Activated naive CD8-positive, alpha-beta T cell treated with anti-CD3 and anti-CD28 coated beads for 36 hours (primary cell): Measurements from ENCODE around the gene PRSS2. TPM values are rescaled to one million over a fixed set of nuclear protein-coding genes. Genes with fewer than 3 reads are reported as not detected.
"Not testable (repeated sequence)": the region's sequence is repeated elsewhere in the genome, so short reads cannot be mapped to it uniquely, and the experiment has no call there.

Experiments used
- DNase-seq: peaks from one replicate; pipeline ENCODE4 v3.0.0; 2021
- H3K27ac Mint-ChIP-seq: one replicate; pipeline ENCODE4 v1.8.0; 2022; ENCODE audit warnings: mild to moderate bottlenecking, moderate library complexity, mixed read lengths
- H3K27me3 Mint-ChIP-seq: one replicate; pipeline ENCODE4 v1.8.0; 2022; ENCODE audit warnings: mild to moderate bottlenecking, mixed read lengths
- H3K36me3 Mint-ChIP-seq: one replicate; pipeline ENCODE4 v1.8.0; 2021; ENCODE audit warnings: mild to moderate bottlenecking, mixed read lengths
- H3K4me1 Mint-ChIP-seq: one replicate; pipeline ENCODE4 v1.8.0; 2021; ENCODE audit warnings: mixed read lengths
- H3K4me3 Mint-ChIP-seq: one replicate; pipeline ENCODE4 v1.8.0; 2022; ENCODE audit warnings: mild to moderate bottlenecking, moderate library complexity, mixed read lengths
- H3K9me3 Mint-ChIP-seq: one replicate; pipeline ENCODE4 v1.8.0; 2022; ENCODE audit warnings: mixed read lengths
- total RNA-seq, 2 experiments: library from RNA; stranded (reverse); gene quantifications; one replicate each; pipeline ENCODE4 v1.2.3, GENCODE V29; 2021

Gene PRSS2
- total RNA-seq, 2 experiments from 2014 or later, result not detected

DNA sequence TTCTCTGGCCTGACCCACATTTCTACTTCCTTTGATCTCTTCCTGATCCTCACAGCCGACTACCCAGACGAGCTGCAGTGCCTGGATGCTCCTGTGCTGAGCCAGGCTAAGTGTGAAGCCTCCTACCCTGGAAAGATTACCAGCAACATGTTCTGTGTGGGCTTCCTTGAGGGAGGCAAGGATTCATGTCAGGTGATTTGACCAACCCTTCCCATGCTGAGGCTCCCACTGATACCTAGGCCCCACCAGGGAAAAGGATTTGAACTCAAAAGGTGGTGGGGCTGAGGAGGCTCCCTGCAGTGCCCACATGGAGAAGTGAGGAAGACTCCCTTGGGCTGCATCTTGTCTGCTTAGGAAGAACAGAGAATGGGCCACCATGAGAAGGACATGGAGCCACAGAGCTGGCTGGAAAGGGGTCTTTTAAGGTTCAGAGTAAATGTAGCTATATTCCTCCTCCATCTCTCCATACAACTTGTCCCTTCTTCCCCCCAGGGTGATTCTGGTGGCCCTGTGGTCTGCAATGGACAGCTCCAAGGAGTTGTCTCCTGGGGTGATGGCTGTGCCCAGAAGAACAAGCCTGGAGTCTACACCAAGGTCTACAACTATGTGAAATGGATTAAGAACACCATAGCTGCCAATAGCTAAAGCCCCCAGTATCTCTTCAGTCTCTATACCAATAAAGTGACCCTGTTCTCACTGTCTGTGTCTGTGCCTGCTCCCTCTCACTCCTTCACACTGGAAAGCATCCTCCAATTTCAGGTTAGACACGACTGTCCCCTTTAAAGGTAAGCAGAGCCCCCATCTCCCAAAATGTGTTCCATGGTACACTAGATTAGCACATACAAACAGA is 18.2 kb upstream of the PRSS2 start:
- no peaks in the 10 kb centered on the region for H3K9me3 Mint-ChIP-seq
- no peak overlapping the region for H3K27ac Mint-ChIP-seq
- H3K4me3 Mint-ChIP-seq, result no peak overlapping the region
- H3K27me3 Mint-ChIP-seq, result no peaks in the 10 kb centered on the region
- H3K4me1 Mint-ChIP-seq, result no peaks in the 10 kb centered on the region
- no peaks in the 10 kb centered on the region for H3K36me3 Mint-ChIP-seq
- DNase-seq, result no peak

DNA sequence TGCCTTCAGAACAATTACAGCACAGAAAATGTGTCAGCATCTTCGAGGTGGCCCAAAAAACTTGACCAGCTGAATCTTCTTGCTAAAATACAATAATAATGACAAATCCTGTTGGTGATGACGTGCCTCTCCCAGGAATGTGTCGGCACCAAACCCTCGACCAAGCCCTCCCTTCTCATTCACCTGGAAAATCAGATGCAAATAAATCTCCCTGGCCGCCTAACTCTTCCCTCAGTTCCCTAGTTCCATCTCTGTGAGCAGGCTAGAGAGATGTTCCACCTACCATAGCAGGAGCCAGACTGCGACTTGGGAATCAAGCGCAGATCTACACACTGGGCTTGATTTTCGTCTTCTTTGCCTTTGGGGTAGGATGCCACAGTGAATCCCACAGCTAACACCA is 17.4 kb upstream of the PRSS2 start:
- no peaks in the 10 kb centered on the region for H3K9me3 Mint-ChIP-seq
- no peak overlapping the region for H3K27ac Mint-ChIP-seq
- H3K27me3 Mint-ChIP-seq, result no peaks in the 10 kb centered on the region
- H3K4me3 Mint-ChIP-seq, result no peak overlapping the region
- DNase-seq, result no peak
- H3K4me1 Mint-ChIP-seq, result no peaks in the 10 kb centered on the region
- no peaks in the 10 kb centered on the region for H3K36me3 Mint-ChIP-seq

DNA sequence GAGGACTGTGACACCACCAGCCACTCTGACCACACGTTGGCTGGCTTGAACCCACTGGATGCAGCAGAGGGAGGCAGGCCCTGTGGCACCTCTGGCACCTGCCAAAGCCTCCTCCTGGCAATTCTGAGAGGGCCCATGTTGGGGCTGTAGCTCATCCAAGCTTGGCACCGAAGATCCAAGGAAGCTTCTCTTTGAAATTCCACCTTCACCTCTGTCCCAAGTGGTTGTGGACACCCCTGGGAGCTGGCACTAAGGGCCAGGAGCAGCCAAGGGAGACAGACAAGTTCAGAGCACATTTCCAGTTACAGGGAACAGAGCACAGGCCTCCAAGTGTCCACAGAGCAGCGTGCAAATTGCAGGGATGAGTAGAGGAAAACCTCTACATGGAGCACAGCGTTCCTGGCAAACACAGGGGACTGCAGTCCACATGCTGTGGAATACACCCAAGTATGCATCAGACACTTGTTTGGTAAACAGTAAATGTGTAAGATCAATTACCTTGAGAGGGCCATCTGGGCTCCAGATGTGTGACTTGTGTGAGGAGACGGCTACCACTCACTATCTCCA is 16.8 kb upstream of the PRSS2 start:
- not testable (repeated sequence) for H3K4me3 Mint-ChIP-seq, H3K9me3 Mint-ChIP-seq

DNA sequence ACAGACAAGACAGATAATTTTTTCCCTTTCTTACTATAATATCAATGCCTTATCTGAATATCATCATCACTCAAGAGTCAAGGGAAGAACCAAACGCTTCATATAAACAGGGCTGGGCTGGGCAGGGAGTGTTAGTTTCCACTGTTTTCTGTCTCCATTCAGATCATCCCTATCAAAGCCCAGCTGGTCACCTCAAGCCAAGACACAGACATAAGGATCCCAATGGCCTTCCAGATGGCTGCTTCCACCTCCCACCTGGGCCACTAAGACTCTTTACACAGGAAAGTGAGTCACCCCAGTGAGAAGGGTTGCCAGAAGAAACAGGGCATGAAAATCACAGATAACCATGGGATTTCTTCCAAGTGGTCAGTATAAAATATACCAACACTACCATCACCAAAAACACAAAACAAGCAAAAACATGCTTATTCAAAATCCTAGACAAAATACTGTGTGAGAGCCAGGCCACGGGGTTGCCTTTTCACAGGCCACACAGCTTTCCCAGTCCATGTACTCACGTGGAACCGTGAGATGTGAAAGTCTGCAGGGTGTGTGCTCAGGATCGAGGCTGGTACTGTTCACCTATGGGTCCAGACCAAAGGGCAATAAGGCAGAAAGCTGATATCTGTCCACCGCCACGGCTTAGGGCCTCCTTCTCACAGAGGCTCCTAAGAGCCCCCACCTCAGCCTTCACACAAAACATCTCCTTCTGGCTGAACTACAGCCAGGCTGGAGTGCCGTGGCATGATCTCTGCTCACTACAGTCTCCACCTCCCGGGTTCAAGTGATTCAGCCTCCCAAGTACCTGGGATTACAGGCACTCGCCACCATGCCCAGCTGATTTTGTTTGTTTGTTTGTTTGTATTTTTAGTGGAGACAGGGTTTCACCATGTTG is 15.8 kb upstream of the PRSS2 start:
- DNase-seq, result no peak
- H3K36me3 Mint-ChIP-seq, result no peaks in the 10 kb centered on the region
- no peak overlapping the region for H3K27ac Mint-ChIP-seq
- no peaks in the 10 kb centered on the region for H3K9me3 Mint-ChIP-seq
- H3K4me3 Mint-ChIP-seq, result no peak overlapping the region
- H3K4me1 Mint-ChIP-seq, result no peaks in the 10 kb centered on the region
- no peaks in the 10 kb centered on the region for H3K27me3 Mint-ChIP-seq

More for the DNA sequence above, 16.8 kb upstream of the PRSS2 start:
- H3K27me3 Mint-ChIP-seq, DNase-seq, H3K4me1 Mint-ChIP-seq, H3K27ac Mint-ChIP-seq, H3K36me3 Mint-ChIP-seq: not testable (repeated sequence)

DNA sequence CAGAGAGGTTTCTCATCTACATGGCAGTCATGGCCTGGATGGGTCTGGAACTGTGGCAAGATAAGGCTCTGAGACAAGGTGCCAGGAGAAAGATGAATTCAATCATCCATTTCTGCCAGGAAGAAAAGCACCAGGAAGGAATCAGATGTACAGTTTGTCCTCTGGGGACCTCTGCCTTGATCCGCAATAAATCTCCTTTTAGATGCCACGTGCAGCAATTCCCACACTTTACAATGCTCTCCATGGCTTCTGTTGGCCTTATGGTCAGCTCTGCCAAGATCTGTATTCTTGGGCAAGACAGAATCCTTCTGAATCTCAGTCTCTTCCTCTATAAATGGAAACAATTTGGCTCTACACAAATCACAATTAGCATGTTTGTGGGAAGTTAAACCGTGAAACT is 12.5 kb upstream of the PRSS2 start:
- not testable (repeated sequence) for H3K4me1 Mint-ChIP-seq, DNase-seq, H3K27ac Mint-ChIP-seq, H3K27me3 Mint-ChIP-seq, H3K9me3 Mint-ChIP-seq, H3K4me3 Mint-ChIP-seq, H3K36me3 Mint-ChIP-seq

DNA sequence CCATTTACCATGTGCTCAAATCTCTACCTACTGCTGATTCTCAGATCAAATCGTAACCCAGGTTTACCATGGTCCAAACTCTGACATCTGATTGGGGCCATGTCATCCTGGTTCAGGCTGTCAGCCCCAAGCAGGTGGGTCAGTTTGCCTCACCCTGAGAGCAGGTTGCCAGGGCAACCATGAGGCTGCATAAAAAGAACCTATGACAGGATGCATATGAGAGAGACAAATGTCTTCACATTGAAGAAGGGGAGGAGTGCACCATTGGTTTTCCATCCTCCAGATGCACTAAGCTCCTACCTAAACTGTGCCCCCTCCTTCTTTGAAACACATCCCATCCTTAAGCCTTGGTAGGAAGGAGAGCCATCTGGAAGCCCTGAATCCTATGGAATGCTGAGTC is 11.3 kb upstream of the PRSS2 start:
- Mint-ChIP-seq H3K27me3 (no peaks in the 10 kb centered on the region), H3K27ac (no peak overlapping the region), H3K9me3 (no peaks in the 10 kb centered on the region), H3K4me3 (no peak overlapping the region), H3K36me3 (no peaks in the 10 kb centered on the region), H3K4me1 (no peaks in the 10 kb centered on the region)
- DNase-seq, result no peak

DNA sequence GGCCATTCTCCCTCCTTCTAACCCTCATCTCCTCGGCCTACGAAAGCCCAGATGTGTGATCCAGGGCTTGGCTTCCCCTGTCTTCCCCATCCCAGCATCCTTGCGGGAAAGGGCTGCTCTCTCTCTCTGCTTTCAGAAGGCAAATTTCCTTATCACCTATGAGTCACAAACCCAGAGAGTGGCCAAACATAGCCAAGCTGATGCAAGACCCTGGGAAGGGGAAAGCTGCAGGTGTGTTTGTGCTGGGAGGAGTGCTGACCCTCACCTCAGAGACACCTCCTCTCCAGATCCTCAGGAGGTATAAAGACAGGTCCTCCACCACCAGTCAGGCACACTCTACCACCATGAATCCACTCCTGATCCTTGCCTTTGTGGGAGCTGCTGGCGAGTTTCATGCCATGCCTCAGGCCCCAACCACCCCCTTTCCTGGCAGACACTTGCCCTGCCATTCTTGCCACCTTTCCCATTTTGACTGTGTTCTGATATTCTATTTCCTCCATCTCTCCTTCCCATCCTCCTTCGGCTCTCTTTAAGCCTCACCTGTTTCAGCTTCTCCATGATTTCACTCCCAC is 10.6 kb upstream of the PRSS2 start:
- no peaks in the 10 kb centered on the region for H3K9me3 Mint-ChIP-seq
- H3K4me1 Mint-ChIP-seq, result no peaks in the 10 kb centered on the region
- H3K36me3 Mint-ChIP-seq, result no peaks in the 10 kb centered on the region
- no peak overlapping the region for H3K4me3 Mint-ChIP-seq
- H3K27ac Mint-ChIP-seq, result no peak overlapping the region
- no peaks in the 10 kb centered on the region for H3K27me3 Mint-ChIP-seq
- DNase-seq, result no peak

DNA sequence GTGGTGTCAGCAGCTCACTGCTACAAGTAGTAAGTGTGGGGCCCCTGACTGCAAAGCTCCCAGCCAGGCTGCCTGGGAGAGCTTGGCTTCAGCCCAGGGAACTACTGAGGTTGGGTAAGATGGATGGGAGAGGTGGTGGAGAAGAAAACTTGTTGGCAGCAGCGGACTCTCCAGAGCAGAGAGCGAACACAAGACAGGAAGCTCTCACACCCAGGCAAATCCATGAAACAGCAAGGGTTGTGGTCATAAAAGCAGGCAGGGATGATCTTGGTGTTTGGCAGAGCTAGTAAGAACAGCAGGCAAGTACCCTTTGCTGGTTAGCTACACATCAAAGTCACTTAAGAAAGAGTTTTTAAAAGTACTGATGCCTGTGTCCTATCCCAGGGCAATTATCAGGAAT is 9.2 kb upstream of the PRSS2 start:
- not testable (repeated sequence) for H3K4me3 Mint-ChIP-seq, H3K27me3 Mint-ChIP-seq, H3K9me3 Mint-ChIP-seq, DNase-seq, H3K27ac Mint-ChIP-seq, H3K36me3 Mint-ChIP-seq, H3K4me1 Mint-ChIP-seq

DNA sequence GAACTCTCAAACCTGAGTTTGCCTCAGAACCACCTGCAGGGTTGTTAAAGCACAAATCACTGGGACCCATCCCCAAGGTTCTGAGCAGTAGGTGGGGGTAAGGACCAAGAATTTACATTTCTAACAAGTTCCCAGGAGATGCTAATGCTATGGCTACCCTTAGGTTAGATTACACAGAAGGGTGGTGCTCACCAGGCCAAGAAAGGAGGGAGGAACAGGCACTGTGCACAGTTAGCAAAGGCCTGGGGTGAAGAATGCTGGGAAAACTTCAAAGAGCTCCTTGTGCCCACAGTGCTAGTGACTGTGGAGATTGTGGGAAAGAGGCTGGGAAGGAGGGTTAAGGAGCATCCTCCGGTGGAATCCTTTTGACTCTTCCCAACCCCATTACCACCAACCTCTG is 8.7 kb upstream of the PRSS2 start:
- no peak overlapping the region for H3K4me3 Mint-ChIP-seq
- H3K4me1 Mint-ChIP-seq, result no peaks in the 10 kb centered on the region
- no peaks in the 10 kb centered on the region for H3K27me3 Mint-ChIP-seq
- no peak for DNase-seq
- H3K9me3 Mint-ChIP-seq, result no peaks in the 10 kb centered on the region
- H3K36me3 Mint-ChIP-seq, result no peaks in the 10 kb centered on the region
- no peak overlapping the region for H3K27ac Mint-ChIP-seq

DNA sequence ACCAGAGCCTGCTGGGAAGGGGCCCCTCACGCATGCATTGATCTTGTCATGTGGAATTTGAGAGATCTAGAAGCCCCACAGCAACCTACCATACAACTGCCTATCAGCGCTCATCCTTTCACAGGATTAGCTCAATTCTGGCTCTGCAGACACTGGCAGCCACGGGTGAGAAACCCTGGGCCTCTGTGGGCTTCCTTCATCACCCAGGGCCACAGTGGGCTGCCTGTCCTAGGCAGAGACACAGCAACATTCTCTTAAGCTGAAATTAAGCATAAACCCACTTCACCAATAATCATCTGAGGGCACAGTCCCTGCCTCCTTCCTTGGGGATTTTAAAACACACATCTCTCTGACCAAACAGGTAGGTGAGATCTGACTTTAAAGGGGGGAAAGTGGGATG is 3.3 kb upstream of the PRSS2 start:
- peaks cover 4% of the 10 kb centered on the region for H3K4me1 Mint-ChIP-seq
- H3K4me3 Mint-ChIP-seq, result no peak overlapping the region
- H3K9me3 Mint-ChIP-seq, result no peaks in the 10 kb centered on the region
- DNase-seq, result no peak
- H3K27ac Mint-ChIP-seq, result no peak overlapping the region
- H3K36me3 Mint-ChIP-seq, result peaks cover 2% of the 10 kb centered on the region
- H3K27me3 Mint-ChIP-seq, result no peaks in the 10 kb centered on the region

DNA sequence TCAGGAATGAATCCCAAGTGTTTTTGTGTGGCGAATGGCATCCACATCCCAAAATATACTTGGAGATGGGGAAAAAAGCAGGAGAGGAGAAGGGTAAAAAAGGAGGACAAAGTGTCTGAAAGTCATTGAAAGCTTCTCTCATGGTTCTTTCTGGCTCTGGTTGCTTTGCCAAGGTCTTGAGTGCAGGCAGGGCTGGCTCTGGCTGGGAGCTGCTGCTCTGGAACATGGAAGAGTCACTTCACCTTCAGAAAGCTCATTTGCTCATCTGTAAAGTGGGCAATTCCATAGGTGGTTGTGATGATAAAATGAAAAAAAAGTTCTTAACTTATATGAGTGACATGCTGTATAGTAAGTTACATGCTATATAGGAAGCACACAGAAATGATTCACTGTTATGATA is 2.9 kb upstream of the PRSS2 start:
- Mint-ChIP-seq H3K27ac (no peak overlapping the region), H3K36me3 (peaks cover 2% of the 10 kb centered on the region), H3K27me3 (no peaks in the 10 kb centered on the region), H3K9me3 (no peaks in the 10 kb centered on the region), H3K4me1 (peaks cover 4% of the 10 kb centered on the region), H3K4me3 (no peak overlapping the region)
- DNase-seq, result no peak

DNA sequence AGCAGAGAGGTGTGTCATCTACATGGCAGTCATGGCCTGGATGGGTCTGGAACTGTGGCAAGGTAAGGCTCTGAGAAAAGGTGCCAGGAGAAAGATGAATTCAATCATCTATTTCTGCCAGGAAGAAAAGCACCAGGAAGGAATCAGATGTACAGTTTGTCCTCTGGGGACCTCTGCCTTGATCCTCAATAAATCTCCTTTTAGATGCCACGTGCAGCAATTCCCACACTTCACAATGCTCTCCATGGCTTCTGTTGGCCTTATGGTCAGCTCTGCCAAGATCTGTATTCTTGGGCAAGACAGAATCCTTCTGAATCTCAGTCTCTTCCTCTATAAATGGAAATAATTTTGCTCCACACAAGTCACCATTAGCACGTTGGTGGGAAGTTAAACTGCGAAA is 1.9 kb upstream of the PRSS2 start:
- not testable (repeated sequence) for H3K4me1 Mint-ChIP-seq, H3K27me3 Mint-ChIP-seq, H3K36me3 Mint-ChIP-seq, DNase-seq, H3K27ac Mint-ChIP-seq, H3K9me3 Mint-ChIP-seq, H3K4me3 Mint-ChIP-seq

DNA sequence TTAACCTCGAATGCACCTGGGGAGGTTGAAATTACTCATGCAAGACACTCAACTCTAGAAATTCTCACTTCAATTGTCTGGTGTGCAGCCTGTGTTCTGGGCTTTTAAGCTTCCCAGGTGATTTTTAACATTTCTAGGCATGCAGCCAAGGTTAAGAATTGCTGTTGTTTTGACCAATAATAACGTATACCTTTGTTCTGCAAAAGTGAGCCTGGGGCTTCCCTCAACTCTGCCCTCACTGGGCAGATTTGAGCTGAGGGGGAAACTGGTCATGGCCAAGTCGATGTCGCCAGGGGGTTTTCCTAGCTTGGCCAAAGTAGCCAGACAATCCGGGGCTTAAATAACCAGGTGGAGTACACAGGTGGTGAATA is 568 bp downstream of the PRSS2 start:
- no peak for DNase-seq
- Mint-ChIP-seq H3K27me3 (no peaks in the 10 kb centered on the region), H3K4me1 (peaks cover 4% of the 10 kb centered on the region), H3K27ac (no peak overlapping the region), H3K4me3 (no peak overlapping the region), H3K9me3 (no peaks in the 10 kb centered on the region), H3K36me3 (peaks cover 2% of the 10 kb centered on the region)

DNA sequence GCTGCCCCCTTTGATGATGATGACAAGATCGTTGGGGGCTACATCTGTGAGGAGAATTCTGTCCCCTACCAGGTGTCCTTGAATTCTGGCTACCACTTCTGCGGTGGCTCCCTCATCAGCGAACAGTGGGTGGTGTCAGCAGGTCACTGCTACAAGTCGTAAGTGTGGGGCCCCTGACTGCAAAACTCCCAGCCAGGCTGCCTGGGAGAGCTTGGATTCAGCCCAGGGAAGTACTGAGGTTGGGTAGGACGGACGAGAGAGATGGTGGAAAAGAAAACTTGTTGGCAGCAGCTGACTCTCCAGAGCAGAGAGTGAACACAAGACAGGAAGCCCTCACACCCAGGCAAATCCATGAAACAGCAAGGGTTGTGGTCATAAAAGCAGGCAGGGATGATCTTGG is 1.3 kb downstream of the PRSS2 start:
- no peak for DNase-seq
- Mint-ChIP-seq H3K9me3 (no peaks in the 10 kb centered on the region), H3K4me3 (no peak overlapping the region), H3K36me3 (peaks cover 2% of the 10 kb centered on the region), H3K4me1 (peaks cover 4% of the 10 kb centered on the region), H3K27me3 (no peaks in the 10 kb centered on the region), H3K27ac (no peak overlapping the region)

DNA sequence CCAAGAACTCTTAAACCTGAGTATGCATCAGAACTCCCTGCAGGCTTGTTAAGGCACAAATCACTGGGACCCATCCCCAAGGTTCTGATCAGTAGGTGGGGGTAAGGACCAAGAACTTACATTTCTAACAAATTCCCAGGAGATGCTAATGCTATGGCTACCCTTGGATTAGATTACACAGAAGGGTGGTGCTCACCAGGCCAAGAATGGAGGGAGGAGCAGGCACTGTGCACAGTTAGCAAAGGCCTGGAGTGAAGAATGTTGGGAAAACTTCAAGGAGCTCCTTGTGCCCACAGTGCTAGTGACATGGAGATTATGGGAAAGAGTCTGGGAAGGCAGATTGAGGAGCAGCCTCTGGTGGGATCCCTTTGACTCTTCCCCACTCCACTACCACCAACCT is 1.9 kb downstream of the PRSS2 start:
- Mint-ChIP-seq H3K27ac (no peak overlapping the region), H3K4me3 (no peak overlapping the region), H3K9me3 (no peaks in the 10 kb centered on the region), H3K4me1 (peaks cover 4% of the 10 kb centered on the region), H3K36me3 (peaks cover 2% of the 10 kb centered on the region), H3K27me3 (no peaks in the 10 kb centered on the region)
- no peak for DNase-seq
